ENCODE results near the gene CLMN. TPM values are rescaled to one million over a fixed set of nuclear protein-coding genes. Genes with fewer than 3 reads are reported as not detected.

CLMN gene
- total and polyA plus RNA-seq, 2 of the 4 experiments (the other 2 are of a cell fraction), result 0.10 to 0.18 TPM

DNA sequence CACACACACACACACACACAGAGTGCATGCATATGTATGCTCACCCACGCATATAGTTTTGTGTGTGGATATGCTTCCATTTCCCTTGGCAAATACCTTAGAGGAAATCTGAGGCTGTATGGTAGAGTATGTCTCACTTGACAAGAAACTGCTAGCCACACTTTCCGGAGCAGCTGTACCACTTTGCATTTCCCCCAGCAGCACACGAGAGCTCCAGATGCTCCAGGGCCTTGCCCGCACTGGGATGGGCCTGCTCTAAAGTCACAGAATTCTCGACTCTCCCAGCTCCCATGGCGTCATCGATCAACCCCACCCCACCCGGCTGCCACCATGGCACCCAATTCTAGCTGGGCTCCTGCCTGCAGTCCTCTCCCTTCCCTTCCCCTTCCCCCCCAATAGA is 21.9 kb downstream of the CLMN start:
- Histone ChIP-seq H2BK20ac (ENCODE audit: low read depth, low read length) (no peak overlapping the region), H3K4me3 (ENCODE audit: insufficient read depth, low read depth, low read length) (no peak overlapping the region), H2AK5ac (ENCODE audit: low read depth, low read length) (no peak overlapping the region), H3K36me3 (ENCODE audit: control insufficient read depth, insufficient read depth, low read length) (no peaks in the 10 kb centered on the region), H3K56ac (ENCODE audit: extremely low read depth, insufficient read depth, low read length) (no peak overlapping the region), H4K91ac (ENCODE audit: insufficient read depth, low read depth, low read length) (no peak overlapping the region), H3K4me1 (ENCODE audit: control insufficient read depth, insufficient read depth, low read length) (no peaks in the 10 kb centered on the region), H3K9me3 (ENCODE audit: control insufficient read depth, insufficient read depth, low read length) (peaks cover 2% of the 10 kb centered on the region), H3K14ac (replicated peaks; ENCODE audit: low read depth, low read length) (no peak overlapping the region), H3K27me3 (ENCODE audit: control insufficient read depth, insufficient read depth, low read length) (no peaks in the 10 kb centered on the region; the same call in 1 of the 2 replicates), H4K5ac (ENCODE audit: low read depth, low read length) (no peak overlapping the region), H3K18ac (ENCODE audit: low read depth, low read length) (no peak overlapping the region), H2BK120ac (ENCODE audit: low read depth, low read length) (no peak overlapping the region), H3K9ac (ENCODE audit: low read depth, low read length) (no peak overlapping the region), H3K23ac (ENCODE audit: low read depth, low read length) (no peak overlapping the region), H3K27ac (ENCODE audit: insufficient read depth, low read length) (no peak overlapping the region), H2AFZ (replicated peaks; ENCODE audit: low read length, poor library complexity) (no peak overlapping the region), H3K9me1 (ENCODE audit: insufficient read depth, low read length) (no peaks in the 10 kb centered on the region), H4K8ac (ENCODE audit: low read depth in 2 of 2, low read length in 2 of 2) (no peak overlapping the region), H2BK15ac (ENCODE audit: low read depth, low read length) (no peak overlapping the region), H2AK9ac (replicated peaks; ENCODE audit: low read depth, low read length, poor library complexity) (no peak overlapping the region), H3K4ac (ENCODE audit: low read depth, low read length) (no peak overlapping the region), H2BK5ac (ENCODE audit: low read depth, low read length, poor library complexity, severe bottlenecking) (no peak overlapping the region), H4K20me1 (ENCODE audit: insufficient read depth, low read length) (no peaks in the 10 kb centered on the region), H3K79me1 (ENCODE audit: low read depth in 1 of 2, low read length in 2 of 2) (no peaks in the 10 kb centered on the region), H3K4me2 (ENCODE audit: low read depth, low read length) (no peak overlapping the region)
- DNase-seq (no peak), ATAC-seq (ENCODE audit: low read depth) (no peak)
- no TSS peak for BruUV-seq (replicated peaks)
- in situ Hi-C loops (cut with MboI; ENCODE audit: low sequenced_read_pairs) (no loop called here), intact Hi-C loops (cut with micrococcal nuclease) (no loop called here), dilution Hi-C loops (cut with HindIII; ENCODE audit: low sequenced_read_pairs, unreplicated experiment) (no loop called here)
- ChIA-PET POLR2A (ENCODE audit: unreplicated experiment) (no interaction called here), CTCF (no interaction called here)
- WGBS, 2 experiments (ENCODE audit: extremely low coverage in 2 of 2, insufficient read length in 1 of 2), result 61% methylated on average over 4 of the region's 8 CpGs; no CpG with 5 or more reads in 1 of the 2 experiments
- TF ChIP-seq RCOR1 (IDR thresholded peaks at IDR 0.05; ENCODE audit: insufficient replicate concordance, low read length) (no peak), MAZ (IDR thresholded peaks at IDR 0.05; ENCODE audit: borderline replicate concordance, low read depth, low read length) (no peak), NFE2L2 (IDR thresholded peaks at IDR 0.05; ENCODE audit: low read depth, low read length) (no peak), MAFK (IDR thresholded peaks at IDR 0.05; ENCODE audit: low read depth, low read length) (no peak), ELK1 (IDR thresholded peaks at IDR 0.05; ENCODE audit: borderline replicate concordance, low read depth, low read length) (no peak), RFX5 (IDR thresholded peaks at IDR 0.05; ENCODE audit: low read depth, low read length) (no peak), BHLHE40 (IDR thresholded peaks at IDR 0.05; ENCODE audit: low read depth, low read length) (no peak), CEBPB (IDR thresholded peaks at IDR 0.05; ENCODE audit: low read depth, low read length) (no peak), POLR2A (IDR thresholded peaks at IDR 0.05; ENCODE audit: low read depth, low read length) (no peak), USF2 (IDR thresholded peaks at IDR 0.05; ENCODE audit: low read depth, low read length) (no peak), CHD1 (IDR thresholded peaks at IDR 0.05; ENCODE audit: low read depth, low read length) (no peak), MXI1 (IDR thresholded peaks at IDR 0.05; ENCODE audit: borderline replicate concordance, low read depth, low read length) (no peak), FOS (IDR thresholded peaks at IDR 0.05; ENCODE audit: low read depth, low read length) (no peak), SMC3 (IDR thresholded peaks at IDR 0.05; ENCODE audit: low read depth, low read length) (no peak)
- TF ChIP-seq, protein P1, sequence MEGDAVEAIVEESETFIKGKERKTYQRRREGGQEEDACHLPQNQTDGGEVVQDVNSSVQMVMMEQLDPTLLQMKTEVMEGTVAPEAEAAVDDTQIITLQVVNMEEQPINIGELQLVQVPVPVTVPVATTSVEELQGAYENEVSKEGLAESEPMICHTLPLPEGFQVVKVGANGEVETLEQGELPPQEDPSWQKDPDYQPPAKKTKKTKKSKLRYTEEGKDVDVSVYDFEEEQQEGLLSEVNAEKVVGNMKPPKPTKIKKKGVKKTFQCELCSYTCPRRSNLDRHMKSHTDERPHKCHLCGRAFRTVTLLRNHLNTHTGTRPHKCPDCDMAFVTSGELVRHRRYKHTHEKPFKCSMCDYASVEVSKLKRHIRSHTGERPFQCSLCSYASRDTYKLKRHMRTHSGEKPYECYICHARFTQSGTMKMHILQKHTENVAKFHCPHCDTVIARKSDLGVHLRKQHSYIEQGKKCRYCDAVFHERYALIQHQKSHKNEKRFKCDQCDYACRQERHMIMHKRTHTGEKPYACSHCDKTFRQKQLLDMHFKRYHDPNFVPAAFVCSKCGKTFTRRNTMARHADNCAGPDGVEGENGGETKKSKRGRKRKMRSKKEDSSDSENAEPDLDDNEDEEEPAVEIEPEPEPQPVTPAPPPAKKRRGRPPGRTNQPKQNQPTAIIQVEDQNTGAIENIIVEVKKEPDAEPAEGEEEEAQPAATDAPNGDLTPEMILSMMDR (conservative IDR thresholded peaks at IDR 0.05; ENCODE audit: low read depth, low read length), result no peak

All from IMR-90 (cell line).